Right lung (tissue), 10 donors: ENCODE data around the gene ATF7. TPM values are rescaled to one million over a fixed set of nuclear protein-coding genes. Genes with fewer than 3 reads are reported as not detected.
"Not testable (repeated sequence)": the region's sequence is repeated elsewhere in the genome, so short reads cannot be mapped to it uniquely, and the experiment has no call there.

ENCODE experiments used
- DNase-seq, 2 donors: peaks; one replicate each; pipeline ENCODE4 v3.0.0-alpha.2; 2013
- long read RNA-seq, 8 donors: transcript quantifications; one replicate each; lab custom pipeline, GENCODE V29; 2026
- polyA plus RNA-seq, 5 donors: library from polyadenylated mRNA; unstranded; fragments of 120-200 nt; gene quantifications; one replicate each; pipeline versions ENCODE4 v1.2.1 to v1.2.3, GENCODE V29; 2013; ENCODE audit warnings: inconsistent platforms in 1 of 5, low replicate concordance in 1 of 5; ENCODE audit not compliant: insufficient read length in 5 of 5, insufficient read depth in 1 of 5

ATF7 gene
- 10 to 100 TPM; 50.6 to 77.4 (median 64.1) TPM for polyA plus RNA-seq
- long read RNA-seq, donor 1, full-length matches to known transcripts = 14 of 26 reads
- long read RNA-seq, donor 1, partial matches to known transcripts = 12 of 26 reads
- long read RNA-seq, donor 1, other reads (novel, unspliced or antisense) = 0 of 26 reads
- long read RNA-seq, donor 2, full-length matches to known transcripts = 5 of 5 reads
- long read RNA-seq, donor 2, partial matches to known transcripts = 0 of 5 reads
- long read RNA-seq, donor 2, other reads (novel, unspliced or antisense) = 0 of 5 reads
- long read RNA-seq, donor 3, full-length matches to known transcripts = 2 of 16 reads
- long read RNA-seq, donor 3, partial matches to known transcripts = 14 of 16 reads
- long read RNA-seq, donor 3, other reads (novel, unspliced or antisense) = 0 of 16 reads
- long read RNA-seq, donor 4, full-length matches to known transcripts = 8 of 13 reads
- long read RNA-seq, donor 4, partial matches to known transcripts = 5 of 13 reads
- long read RNA-seq, donor 4, other reads (novel, unspliced or antisense) = 0 of 13 reads
- long read RNA-seq, donor 5, full-length matches to known transcripts = 6 of 11 reads
- long read RNA-seq, donor 5, partial matches to known transcripts = 5 of 11 reads
- long read RNA-seq, donor 5, other reads (novel, unspliced or antisense) = 0 of 11 reads
- long read RNA-seq, donor 6, full-length matches to known transcripts = 8 of 15 reads
- long read RNA-seq, donor 6, partial matches to known transcripts = 7 of 15 reads
- long read RNA-seq, donor 6, other reads (novel, unspliced or antisense) = 0 of 15 reads
- long read RNA-seq, donor 7, full-length matches to known transcripts = 18 of 25 reads
- long read RNA-seq, donor 7, partial matches to known transcripts = 7 of 25 reads
- long read RNA-seq, donor 7, other reads (novel, unspliced or antisense) = 0 of 25 reads
- long read RNA-seq, donor 8, full-length matches to known transcripts = 3 of 3 reads
- long read RNA-seq, donor 8, partial matches to known transcripts = 0 of 3 reads
- long read RNA-seq, donor 8, other reads (novel, unspliced or antisense) = 0 of 3 reads

- DNase-seq = peak; percentile 99
Measured at GRCh38 chr12:53625946-53626701, at the start of gene ATF7. Gene ATF7, minus strand, starts transcription at chr12:53626382. Its CDS starts 25,382 bp downstream, at chr12:53601000.

GRCh38 chr12:53674977-53675700 lies 49.0 kb upstream of the ATF7 start:
- no peak for DNase-seq

- no peak for DNase-seq
Measured at GRCh38 chr12:53670971-53671370, 44.8 kb upstream of the ATF7 start.

- no peak for DNase-seq
Measured at GRCh38 chr12:53670308-53670707, 44.1 kb upstream of the ATF7 start.

- no peak for DNase-seq
Measured at GRCh38 chr12:53667080-53667479, 40.9 kb upstream of the ATF7 start.

- no peak for DNase-seq
Measured at GRCh38 chr12:53664936-53665335, 38.8 kb upstream of the ATF7 start.

- no peak for DNase-seq
Measured at GRCh38 chr12:53664191-53664590, 38.0 kb upstream of the ATF7 start.

- no peak for DNase-seq
Measured at GRCh38 chr12:53660041-53660440, 33.9 kb upstream of the ATF7 start.

GRCh38 chr12:53659571-53659981 lies 33.4 kb upstream of the ATF7 start:
- no peak for DNase-seq

- DNase-seq = peak; percentile 25 to 42
Measured at GRCh38 chr12:53659011-53659551, 32.9 kb upstream of the ATF7 start.

GRCh38 chr12:53657041-53657440 lies 30.9 kb upstream of the ATF7 start:
- no peak for DNase-seq

GRCh38 chr12:53653595-53653994 lies 27.4 kb upstream of the ATF7 start:
- DNase-seq = no peak

GRCh38 chr12:53652366-53652765 lies 26.2 kb upstream of the ATF7 start:
- DNase-seq = no peak

- no peak for DNase-seq
Measured at GRCh38 chr12:53651737-53652136, 25.6 kb upstream of the ATF7 start.

GRCh38 chr12:53646300-53646699 lies 20.1 kb upstream of the ATF7 start:
- DNase-seq = not testable (repeated sequence)

- no peak for DNase-seq
Measured at GRCh38 chr12:53645165-53645564, 19.0 kb upstream of the ATF7 start.

GRCh38 chr12:53644133-53644532 lies 18.0 kb upstream of the ATF7 start:
- no peak for DNase-seq

- DNase-seq = no peak
Measured at GRCh38 chr12:53643232-53643979, 17.2 kb upstream of the ATF7 start.

GRCh38 chr12:53638057-53638456 lies 11.9 kb upstream of the ATF7 start:
- no peak for DNase-seq

- DNase-seq = no peak
Measured at GRCh38 chr12:53636641-53637040, 10.5 kb upstream of the ATF7 start.
